Measurements from ENCODE around the gene SFTPA1.

GRCh38 chr10:79595510-79595909 is 15.2 kb upstream of the SFTPA1 start:
- TF ChIP-seq POLR2A (IDR thresholded peaks at IDR 0.05) (no peak), EP300 (IDR thresholded peaks at IDR 0.05) (no peak)
- TF ChIP-seq, protein P1, sequence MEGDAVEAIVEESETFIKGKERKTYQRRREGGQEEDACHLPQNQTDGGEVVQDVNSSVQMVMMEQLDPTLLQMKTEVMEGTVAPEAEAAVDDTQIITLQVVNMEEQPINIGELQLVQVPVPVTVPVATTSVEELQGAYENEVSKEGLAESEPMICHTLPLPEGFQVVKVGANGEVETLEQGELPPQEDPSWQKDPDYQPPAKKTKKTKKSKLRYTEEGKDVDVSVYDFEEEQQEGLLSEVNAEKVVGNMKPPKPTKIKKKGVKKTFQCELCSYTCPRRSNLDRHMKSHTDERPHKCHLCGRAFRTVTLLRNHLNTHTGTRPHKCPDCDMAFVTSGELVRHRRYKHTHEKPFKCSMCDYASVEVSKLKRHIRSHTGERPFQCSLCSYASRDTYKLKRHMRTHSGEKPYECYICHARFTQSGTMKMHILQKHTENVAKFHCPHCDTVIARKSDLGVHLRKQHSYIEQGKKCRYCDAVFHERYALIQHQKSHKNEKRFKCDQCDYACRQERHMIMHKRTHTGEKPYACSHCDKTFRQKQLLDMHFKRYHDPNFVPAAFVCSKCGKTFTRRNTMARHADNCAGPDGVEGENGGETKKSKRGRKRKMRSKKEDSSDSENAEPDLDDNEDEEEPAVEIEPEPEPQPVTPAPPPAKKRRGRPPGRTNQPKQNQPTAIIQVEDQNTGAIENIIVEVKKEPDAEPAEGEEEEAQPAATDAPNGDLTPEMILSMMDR (IDR thresholded peaks at IDR 0.05) = no peak
